ENCODE measurements around the gene SEMA5B. TPM values are rescaled to one million over a fixed set of nuclear protein-coding genes. Genes with fewer than 3 reads are reported as not detected.

The SEMA5B gene
- total RNA-seq, 1 experiment from 2014 or later: 22.4 TPM

GRCh38 chr3:122973893-122974615 lies 53.5 kb downstream of the SEMA5B start:
- Histone ChIP-seq H3K4me3 (ENCODE audit: insufficient read depth, low read depth, low read length) (no peak overlapping the region), H3K27me3 (ENCODE audit: control insufficient read depth, insufficient read depth, low read length) (no peaks in the 10 kb centered on the region; the same call in 1 of the 2 replicates), H3K36me3 (replicated peaks; ENCODE audit: control insufficient read depth, insufficient read depth, low read length) (no peaks in the 10 kb centered on the region)
- no peak for DNase-seq

DNA sequence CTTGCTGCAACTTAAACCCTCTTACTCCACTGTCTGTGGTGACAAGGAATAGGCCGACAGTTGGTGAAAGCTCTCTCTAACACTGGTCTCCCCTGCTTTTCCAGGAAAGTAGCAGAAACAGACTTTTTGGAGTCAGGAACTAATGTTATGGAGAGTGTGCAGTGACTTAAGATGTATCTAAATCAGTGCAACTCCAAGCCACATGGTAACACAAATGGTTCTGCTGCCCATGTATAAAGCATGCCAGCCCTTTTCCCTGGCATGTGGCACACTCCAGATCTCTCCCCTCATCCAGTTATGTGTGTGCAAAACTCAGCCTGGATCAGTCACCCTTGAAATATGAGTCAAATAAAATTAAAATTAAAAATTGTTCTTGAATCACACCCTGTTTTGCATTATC lies 55.4 kb downstream of the SEMA5B start:
- DNase-seq: no peak
- H3K27me3 ChIP-seq (ENCODE audit: control insufficient read depth, insufficient read depth, low read length): no peaks in the 10 kb centered on the region
- H3K36me3 ChIP-seq (replicated peaks; ENCODE audit: control insufficient read depth, insufficient read depth, low read length): no peaks in the 10 kb centered on the region
- no peak overlapping the region for H3K4me3 ChIP-seq (ENCODE audit: insufficient read depth, low read depth, low read length)

DNA sequence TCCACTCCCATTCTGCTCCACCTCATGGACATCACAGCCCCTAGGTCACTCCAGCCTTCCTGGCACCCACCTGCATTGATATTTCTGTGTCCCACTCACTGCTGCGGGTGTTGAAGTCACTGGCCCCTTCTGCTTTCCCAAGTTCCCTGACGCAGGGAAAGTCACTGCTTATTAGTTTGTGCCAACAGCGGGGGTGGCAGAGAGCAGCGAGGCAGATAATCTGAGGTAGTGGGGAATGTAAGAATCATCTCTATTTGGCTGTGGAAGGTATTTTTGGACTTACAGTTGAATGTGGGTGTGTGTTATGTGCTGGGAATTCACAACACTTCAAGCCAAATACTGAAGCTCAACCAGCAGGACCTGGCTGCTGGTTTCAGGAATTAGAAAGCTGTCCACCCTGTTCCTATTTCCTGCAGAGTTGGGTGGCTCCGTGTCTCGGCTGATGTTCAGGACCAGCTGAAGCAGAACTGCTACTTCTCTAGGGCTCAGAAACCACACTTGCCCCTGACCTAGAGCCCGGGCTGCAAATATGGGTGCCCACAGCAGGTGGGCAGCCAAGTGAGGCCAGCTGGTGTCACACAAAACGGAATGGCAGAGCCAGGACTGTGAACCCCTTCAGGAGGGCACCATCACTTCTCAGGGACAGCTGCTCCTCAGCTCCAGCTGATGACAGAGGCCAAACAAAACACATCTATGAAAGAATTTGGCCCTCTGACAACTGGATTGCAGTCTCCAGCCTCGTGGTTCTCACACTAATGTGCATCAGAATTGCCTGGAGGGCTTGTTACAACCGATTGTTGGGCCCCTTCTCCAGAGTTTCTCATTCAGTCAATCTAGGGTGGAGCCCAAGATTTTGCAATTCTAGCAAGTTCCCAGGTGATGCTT lies 57.7 kb downstream of the SEMA5B start:
- DNase-seq: no peak
- Histone ChIP-seq H3K27me3 (ENCODE audit: control insufficient read depth, insufficient read depth, low read length) (no peaks in the 10 kb centered on the region; the same call in 1 of the 2 replicates), H3K4me3 (ENCODE audit: insufficient read depth, low read depth, low read length) (no peak overlapping the region), H3K36me3 (replicated peaks; ENCODE audit: control insufficient read depth, insufficient read depth, low read length) (no peaks in the 10 kb centered on the region)

DNA sequence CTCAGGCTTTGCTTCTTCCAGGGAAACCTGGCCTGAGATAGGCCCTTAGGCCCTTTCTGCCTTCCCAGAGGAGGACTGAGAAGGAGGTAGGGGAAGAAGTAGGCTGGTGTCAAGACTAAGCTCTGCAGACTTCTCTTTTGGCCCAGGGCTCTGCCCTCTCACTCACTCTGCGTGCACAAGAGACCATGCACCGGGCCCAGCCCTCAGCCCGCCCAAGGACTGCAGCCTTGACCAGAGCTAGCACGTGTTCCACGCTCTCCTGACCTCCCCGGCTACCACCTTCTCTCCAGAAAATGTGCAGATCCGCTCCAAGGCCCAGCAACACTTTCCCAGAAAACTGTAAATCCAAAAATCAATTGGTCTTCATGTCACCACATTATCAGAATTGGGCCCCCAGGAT lies 59.8 kb downstream of the SEMA5B start:
- no peak for DNase-seq
- Histone ChIP-seq H3K36me3 (replicated peaks; ENCODE audit: control insufficient read depth, insufficient read depth, low read length) (no peaks in the 10 kb centered on the region), H3K27me3 (ENCODE audit: control insufficient read depth, insufficient read depth, low read length) (no peaks in the 10 kb centered on the region; the same call in 1 of the 2 replicates), H3K4me3 (ENCODE audit: insufficient read depth, low read depth, low read length) (no peak overlapping the region)

DNA sequence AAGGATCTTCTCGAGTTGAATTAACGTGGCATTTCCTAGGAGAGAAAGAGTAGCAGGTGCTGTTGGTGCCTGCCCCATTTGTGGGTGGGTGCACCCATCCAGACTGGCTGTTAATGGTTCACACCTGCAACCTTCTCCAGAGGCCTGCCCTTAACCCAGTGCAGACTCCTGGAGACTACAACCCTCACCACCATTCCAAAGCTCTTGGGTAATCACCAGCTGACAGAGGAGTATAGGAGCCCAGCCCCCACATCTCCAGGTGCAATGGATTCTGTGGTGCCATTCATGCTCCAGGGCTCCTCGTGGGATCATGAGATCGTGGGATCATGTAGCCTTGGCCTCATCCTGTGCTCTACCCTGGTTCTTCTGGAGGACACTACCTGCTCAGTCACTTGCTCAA lies 60.2 kb downstream of the SEMA5B start:
- H3K36me3 ChIP-seq (replicated peaks; ENCODE audit: control insufficient read depth, insufficient read depth, low read length): no peaks in the 10 kb centered on the region
- DNase-seq: no peak
- no peak overlapping the region for H3K4me3 ChIP-seq (ENCODE audit: insufficient read depth, low read depth, low read length)
- H3K27me3 ChIP-seq (ENCODE audit: control insufficient read depth, insufficient read depth, low read length): no peaks in the 10 kb centered on the region; the same call in 1 of the 2 replicates

GRCh38 chr3:122966045-122966444 lies 61.5 kb downstream of the SEMA5B start:
- DNase-seq: no peak
- no peak overlapping the region for H3K4me3 ChIP-seq (ENCODE audit: insufficient read depth, low read depth, low read length)
- H3K27me3 ChIP-seq (ENCODE audit: control insufficient read depth, insufficient read depth, low read length): no peaks in the 10 kb centered on the region; the same call in 1 of the 2 replicates
- no peaks in the 10 kb centered on the region for H3K36me3 ChIP-seq (replicated peaks; ENCODE audit: control insufficient read depth, insufficient read depth, low read length)

GRCh38 chr3:122964811-122965210 lies 62.8 kb downstream of the SEMA5B start:
- no peak for DNase-seq
- no peak overlapping the region for H3K4me3 ChIP-seq (ENCODE audit: insufficient read depth, low read depth, low read length)
- H3K27me3 ChIP-seq (ENCODE audit: control insufficient read depth, insufficient read depth, low read length): no peaks in the 10 kb centered on the region; the same call in 1 of the 2 replicates
- no peaks in the 10 kb centered on the region for H3K36me3 ChIP-seq (replicated peaks; ENCODE audit: control insufficient read depth, insufficient read depth, low read length)

GRCh38 chr3:122962149-122962548 lies 65.4 kb downstream of the SEMA5B start:
- Histone ChIP-seq H3K27me3 (ENCODE audit: control insufficient read depth, insufficient read depth, low read length) (no peaks in the 10 kb centered on the region; the same call in 1 of the 2 replicates), H3K36me3 (replicated peaks; ENCODE audit: control insufficient read depth, insufficient read depth, low read length) (no peaks in the 10 kb centered on the region), H3K4me3 (ENCODE audit: insufficient read depth, low read depth, low read length) (no peak overlapping the region)
- no peak for DNase-seq

DNA sequence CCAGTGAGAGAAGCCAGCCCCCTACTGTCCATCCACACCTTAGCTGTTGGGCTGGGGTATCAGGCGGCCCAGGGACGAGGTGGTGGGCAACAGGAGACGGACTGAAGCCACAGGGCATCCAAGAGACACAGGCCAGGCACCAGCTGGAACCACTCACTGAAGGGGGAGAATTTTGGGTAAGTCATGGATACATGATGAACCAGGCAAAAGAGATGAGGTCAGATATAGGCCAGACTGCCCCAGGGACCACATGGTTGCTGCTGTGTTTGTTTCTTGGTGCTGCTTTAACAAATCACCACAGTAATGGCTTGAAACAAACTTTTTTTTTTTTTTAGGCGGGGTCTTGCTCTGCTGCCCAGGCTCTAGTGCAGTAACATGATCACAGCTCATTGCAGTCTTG lies 66.4 kb downstream of the SEMA5B start:
- no peak for DNase-seq
- H3K27me3 ChIP-seq (ENCODE audit: control insufficient read depth, insufficient read depth, low read length): no peaks in the 10 kb centered on the region; the same call in 1 of the 2 replicates

DNA sequence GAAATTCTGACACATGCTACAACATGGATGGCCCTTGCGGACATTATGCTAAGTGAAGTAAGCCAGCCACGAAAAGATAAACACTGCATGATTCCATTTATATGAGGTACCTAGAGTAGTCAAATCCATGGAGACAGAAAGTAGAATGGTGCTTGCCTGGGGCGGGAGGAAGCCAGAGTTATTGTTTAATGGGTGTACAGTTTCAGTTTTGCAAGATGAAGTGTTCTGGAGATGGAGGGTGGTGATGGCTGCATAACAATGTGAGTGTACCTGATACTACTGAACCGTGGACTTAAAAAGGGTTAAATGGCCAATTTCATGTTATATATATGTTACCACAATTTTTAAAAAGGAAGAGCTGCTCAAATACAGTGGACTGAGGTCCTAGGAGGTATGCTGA lies 66.9 kb downstream of the SEMA5B start:
- Histone ChIP-seq H3K27me3 (ENCODE audit: control insufficient read depth, insufficient read depth, low read length) (no peaks in the 10 kb centered on the region), H3K36me3 (replicated peaks; ENCODE audit: control insufficient read depth, insufficient read depth, low read length) (no peaks in the 10 kb centered on the region), H3K4me3 (ENCODE audit: insufficient read depth, low read depth, low read length) (no peak overlapping the region)
- DNase-seq: no peak

More for the DNA sequence above, 66.4 kb downstream of the SEMA5B start:
- H3K36me3 ChIP-seq (replicated peaks; ENCODE audit: control insufficient read depth, insufficient read depth, low read length): no peaks in the 10 kb centered on the region
- no peak overlapping the region for H3K4me3 ChIP-seq (ENCODE audit: insufficient read depth, low read depth, low read length)

DNA sequence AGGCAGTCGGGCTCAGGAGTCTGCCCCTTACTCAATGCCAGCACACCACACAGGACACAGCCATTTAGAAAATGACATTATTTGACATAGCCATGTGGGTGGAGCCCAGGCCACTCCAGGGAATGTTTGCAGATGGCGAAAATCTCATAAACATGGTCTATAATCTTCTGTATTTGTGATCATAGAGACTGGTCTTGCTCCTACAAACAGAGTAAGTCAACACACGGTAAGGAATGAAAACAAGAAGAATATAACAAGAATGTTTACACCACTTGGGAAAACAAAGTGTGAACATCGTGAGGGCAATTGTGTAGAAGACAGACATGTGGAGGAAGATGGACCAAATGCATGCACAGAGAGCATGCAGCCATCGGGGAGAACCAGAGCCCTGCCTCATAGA lies 68.2 kb downstream of the SEMA5B start:
- no peak for DNase-seq
- H3K36me3 ChIP-seq (replicated peaks; ENCODE audit: control insufficient read depth, insufficient read depth, low read length): no peaks in the 10 kb centered on the region
- H3K4me3 ChIP-seq (ENCODE audit: insufficient read depth, low read depth, low read length): no peak overlapping the region
- H3K27me3 ChIP-seq (ENCODE audit: control insufficient read depth, insufficient read depth, low read length): no peaks in the 10 kb centered on the region

DNA sequence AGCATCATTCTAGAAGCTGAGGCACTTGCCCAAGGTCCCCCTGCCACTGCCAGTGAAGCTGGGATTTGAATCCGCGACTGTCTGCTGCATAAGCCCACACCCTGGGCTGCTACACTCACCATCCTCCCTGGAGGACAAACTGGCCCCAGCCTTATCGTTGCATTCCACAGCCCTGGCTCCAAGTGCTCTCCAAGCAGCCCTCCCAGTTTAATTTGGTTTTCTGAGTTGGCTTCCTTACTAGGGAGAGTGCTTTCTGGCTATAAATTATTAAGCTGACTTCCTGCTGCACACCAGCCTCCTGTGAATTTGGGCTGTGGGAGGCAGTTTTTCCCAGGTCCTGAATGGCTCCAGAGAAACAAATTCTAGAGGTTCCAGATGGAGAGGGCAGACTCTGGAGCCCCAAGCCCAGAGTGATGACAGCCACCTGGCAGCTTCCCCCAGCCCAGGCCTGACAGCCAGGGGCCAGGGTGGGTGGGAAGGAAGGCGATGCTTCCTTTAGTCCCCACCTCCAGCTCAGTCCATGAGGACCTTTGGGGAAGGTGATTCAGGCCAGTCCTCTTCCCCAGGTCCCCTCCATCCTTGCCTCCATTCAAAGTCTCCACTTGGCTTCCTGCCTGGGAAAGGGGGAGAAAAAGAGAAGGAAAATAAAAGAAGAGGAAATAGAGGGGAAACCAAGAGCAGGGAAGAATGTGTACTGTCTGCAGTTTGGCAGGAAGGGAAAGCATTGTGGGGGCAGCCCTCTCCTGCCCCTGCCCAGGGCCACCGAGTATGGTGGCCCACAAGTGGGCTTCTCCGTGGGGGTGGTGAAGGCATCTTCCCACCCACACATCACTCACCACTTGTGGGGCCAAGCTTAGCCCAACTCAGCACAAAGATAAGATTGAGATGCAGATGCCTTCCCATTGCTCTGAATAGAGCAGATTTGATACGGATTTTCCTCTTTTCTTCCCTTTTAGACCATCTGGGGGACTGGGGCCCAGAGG lies 69.6 kb downstream of the SEMA5B start:
- DNase-seq: no peak
- Histone ChIP-seq H3K36me3 (replicated peaks; ENCODE audit: control insufficient read depth, insufficient read depth, low read length) (no peaks in the 10 kb centered on the region), H3K27me3 (ENCODE audit: control insufficient read depth, insufficient read depth, low read length) (no peaks in the 10 kb centered on the region), H3K4me3 (ENCODE audit: insufficient read depth, low read depth, low read length) (no peak overlapping the region)

- DNase-seq: peak; percentile 64
- H3K27me3 ChIP-seq (ENCODE audit: control insufficient read depth, insufficient read depth, low read length): no peaks in the 10 kb centered on the region
- H3K4me3 ChIP-seq (ENCODE audit: insufficient read depth, low read depth, low read length): no peak overlapping the region
- no peaks in the 10 kb centered on the region for H3K36me3 ChIP-seq (replicated peaks; ENCODE audit: control insufficient read depth, insufficient read depth, low read length)
Observed at GRCh38 chr3:122956693-122957455, 70.7 kb downstream of the SEMA5B start.

Data from H7 (cell line).